ENCODE results near the gene CKS1B.

CKS1B gene

DNA sequence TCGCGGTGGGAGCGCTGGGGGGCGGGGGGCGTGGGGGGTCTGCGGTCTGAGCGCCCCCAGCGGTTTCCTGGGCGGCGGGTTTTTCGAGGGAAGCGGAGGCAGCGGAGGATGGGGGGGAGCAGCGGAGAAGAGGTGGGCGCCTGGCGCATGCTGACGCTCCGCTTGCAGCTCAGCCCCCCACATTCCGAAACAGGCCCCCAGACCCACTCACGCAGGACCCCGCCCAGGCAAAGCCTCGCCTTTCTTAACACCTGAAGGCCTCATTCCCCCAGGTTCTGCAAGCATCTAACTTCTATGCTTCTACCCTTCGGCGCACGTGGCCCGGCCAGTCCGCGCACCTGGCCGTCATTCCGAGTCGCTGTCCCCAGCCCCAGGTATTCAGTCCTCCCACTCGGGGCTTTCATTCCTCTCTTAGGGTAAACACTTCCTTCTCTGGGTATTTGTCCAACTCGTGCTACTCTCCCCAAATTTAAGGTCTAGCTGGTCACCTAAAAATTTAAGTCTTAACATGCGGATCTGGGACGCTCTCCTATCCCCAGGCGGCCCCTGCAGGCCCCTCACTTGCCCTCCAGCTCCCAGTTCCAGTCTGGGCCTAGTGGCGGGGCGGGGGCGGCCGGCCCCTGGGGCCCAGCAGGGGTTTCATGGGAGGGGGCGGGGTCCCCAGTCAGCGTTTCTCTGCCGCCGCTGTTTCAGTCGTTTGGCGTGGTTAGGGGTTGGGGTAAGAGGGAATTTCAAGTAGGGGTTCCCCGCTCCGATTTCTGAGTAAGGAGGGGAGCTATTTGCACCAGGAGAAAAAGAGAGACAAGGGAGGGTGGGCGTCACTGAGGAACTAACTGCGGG lies 25.3 kb downstream of the CKS1B start:
- DNase-seq (ENCODE audit: low read depth, low spot score): no peak
- peak overlapping the region; percentile 98 for H3K27ac ChIP-seq

DNA sequence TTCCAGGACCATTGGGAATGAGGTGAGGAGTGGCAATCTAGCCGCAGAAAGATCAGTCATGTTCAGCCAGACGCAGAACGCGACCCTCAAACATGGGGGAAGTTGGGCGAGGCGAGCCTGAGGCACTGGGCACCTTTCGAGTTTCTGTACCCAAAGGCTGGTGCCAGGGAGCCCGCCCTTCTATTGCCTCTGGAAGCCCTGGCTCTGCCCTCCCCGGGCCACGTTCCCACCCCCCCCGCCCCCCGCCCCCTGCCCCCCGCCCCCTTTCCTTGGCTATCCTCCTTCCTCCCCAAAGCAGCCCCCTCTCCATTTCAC lies 25.9 kb downstream of the CKS1B start:
- DNase-seq (ENCODE audit: low read depth, low spot score): no peak
- H3K27ac ChIP-seq: peak overlapping the region; percentile 98

DNA sequence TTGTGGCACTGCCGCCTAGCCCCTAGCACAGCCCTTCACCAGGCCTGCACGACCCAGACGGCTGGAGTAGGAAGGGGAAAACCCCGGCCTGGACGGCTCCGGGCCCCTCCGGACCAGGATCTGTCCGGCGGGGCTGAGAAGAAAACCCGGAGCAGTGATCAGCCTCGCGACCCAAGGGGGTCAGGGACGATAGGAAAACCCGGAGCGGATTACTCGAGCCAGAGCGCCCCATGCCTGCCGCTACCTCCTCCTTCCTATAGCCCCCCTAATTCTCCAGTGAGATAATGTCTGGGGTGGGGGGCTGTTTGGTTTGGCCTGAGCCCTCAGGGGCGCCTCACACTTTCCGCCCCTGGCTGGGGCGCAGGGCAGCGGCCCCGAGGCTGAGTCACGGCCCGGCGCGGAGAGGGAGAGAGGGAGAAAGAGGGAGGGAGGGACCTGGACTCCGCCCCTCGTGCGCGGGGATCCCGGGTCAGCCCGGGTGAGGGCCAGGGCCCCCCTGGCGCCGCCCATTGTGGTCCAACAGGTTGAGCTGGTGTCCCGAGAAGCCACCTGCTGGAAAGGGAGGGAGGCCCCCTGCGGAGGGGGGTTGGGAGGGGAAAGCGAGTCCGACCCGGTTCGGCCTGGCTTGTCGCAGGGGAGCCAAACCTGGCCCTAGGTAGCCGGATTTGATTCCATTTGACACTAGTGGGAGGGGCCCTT lies 26.4 kb downstream of the CKS1B start:
- H3K27ac ChIP-seq: peak overlapping the region; percentile 98
- peak; percentile 64 for DNase-seq (ENCODE audit: low read depth, low spot score)

- no peak for DNase-seq (ENCODE audit: low read depth, low spot score)
Measured at GRCh38 chr1:155001425-155001674, 26.9 kb downstream of the CKS1B start.

GRCh38 chr1:155001675-155002463 lies 27.4 kb downstream of the CKS1B start:
- DNase-seq (ENCODE audit: low read depth, low spot score): peak; percentile 96
- peak overlapping the region; percentile 98 for H3K27ac ChIP-seq

More at GRCh38 chr1:155001425-155001674, 26.9 kb downstream of the CKS1B start:
- H3K27ac ChIP-seq: peak overlapping the region; percentile 98

DNA sequence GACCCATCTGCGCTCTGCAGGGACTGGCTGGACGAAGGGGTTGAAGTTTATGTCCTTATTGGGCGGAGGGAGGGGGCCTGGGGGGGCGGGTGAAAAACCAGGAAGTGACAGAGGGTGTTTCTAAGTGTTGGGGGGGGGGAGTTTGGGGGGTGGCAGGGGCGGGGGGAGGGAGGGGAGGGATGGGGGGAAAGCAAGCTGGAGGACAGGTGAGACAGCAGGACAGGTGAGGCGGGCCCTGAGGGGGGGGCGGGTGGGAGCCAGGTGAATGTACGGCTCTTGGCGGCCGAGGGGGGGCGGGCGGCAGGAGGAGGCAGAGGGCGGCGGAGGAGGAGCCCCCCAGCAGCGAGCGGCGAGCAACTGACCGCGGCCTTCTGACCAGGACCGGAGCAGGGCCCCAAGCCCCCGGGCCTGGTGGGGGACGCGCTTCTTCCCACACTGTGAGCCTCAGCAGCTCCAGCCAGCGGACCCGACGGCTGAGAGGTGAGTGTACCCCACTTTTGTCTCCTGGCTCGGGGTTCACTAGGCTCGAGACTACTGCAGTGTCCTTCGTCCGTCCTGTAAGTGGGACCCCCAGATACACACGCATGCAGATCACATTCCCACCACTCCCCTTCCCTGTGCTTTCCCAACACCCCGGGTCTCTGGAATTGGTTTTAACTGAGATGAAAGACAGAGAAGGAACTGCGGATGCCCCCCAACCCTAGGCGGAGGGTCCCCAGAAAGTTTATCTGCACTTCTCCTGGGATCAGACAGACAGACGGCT lies 28.2 kb downstream of the CKS1B start, which contains the start of gene ZBTB7B:
ZBTB7B (plus strand) TSS at position 339 of the 763 bp plus-strand sequence. CDS start 11,859 bp downstream, outside the sequence.
- no peak for DNase-seq (ENCODE audit: low read depth, low spot score)
- peak within 1 kb of the TSS; percentile 98 for H3K27ac ChIP-seq

DNA sequence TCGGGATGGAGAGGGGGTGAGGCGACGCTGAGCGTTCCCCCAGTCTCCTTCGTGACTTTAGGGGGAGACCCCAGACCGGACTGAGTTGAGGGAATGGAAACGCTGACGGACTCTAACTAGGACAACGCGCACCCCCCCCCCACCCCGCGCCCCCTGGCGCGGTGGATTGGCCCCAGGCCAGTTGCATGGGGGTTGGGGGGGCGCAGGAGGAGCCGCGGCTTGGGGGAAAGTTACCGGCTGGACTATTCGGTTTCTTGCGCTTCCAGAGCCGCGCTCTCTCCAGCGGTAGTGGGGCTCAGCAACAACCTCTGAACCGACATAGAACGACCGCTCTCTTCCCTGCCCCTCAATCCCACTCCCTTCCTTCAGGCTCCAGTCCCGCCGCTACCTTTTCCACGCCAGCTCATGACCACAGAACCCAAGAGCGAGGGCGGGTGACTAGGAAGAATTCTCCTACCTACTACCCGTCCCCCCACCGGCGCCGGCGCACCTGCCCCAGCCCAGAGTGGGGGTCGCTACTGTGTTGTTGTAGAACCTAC lies 28.8 kb downstream of the CKS1B start:
- H3K27ac ChIP-seq: peak overlapping the region; percentile 98
- DNase-seq (ENCODE audit: low read depth, low spot score): no peak

GRCh38 chr1:155003766-155004351 lies 29.4 kb downstream of the CKS1B start:
- H3K27ac ChIP-seq: peak overlapping the region; percentile 98
- no peak for DNase-seq (ENCODE audit: low read depth, low spot score)

- peak overlapping the region; percentile 98 for H3K27ac ChIP-seq
- no peak for DNase-seq (ENCODE audit: low read depth, low spot score)
Measured at GRCh38 chr1:155004352-155005075, 30.0 kb downstream of the CKS1B start.

DNA sequence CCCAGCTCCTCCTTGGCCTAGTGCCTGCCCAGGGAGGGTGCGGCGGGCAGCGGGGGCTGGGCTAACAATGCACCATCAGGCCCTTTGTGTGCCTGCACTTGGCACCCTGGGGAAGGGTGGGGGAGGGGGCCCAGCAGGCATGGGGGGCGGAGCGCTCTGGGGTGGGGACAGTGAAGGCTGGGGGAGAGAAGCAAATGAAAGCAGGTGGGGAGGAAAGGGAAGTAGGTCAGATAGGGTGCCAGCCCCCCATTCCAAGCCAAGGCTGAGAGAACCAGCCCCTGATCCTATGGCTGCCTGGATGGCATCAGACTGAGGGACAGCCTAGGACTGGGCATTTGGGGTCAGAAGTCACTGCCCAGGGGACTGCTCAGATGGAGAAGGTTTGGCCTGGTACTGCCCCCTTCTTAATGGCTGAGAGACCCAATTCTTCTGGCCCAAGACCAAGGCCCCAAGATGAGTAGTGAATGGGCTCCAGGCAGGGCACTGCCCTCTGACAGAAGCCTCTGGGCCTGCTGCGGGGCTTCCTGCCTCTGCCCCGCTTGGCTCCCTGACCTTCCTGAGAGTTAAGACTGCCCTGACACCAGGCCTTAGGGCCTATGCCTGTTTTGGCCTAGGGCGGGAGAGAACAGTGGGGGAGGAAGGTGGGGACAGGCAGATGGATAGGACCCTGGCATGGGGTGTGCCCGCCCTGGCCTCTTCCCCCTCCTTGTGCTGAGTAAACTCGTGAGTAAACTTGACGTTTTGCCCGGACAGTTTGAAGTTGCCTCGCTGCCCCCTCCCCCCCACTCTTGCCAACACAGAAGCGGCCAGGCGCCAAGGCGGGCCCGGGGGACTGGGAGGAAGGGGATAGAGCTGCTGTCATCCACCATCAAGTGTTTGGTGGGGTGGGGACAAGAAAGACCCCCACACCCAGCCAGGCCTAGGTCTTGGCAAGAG lies 30.9 kb downstream of the CKS1B start:
- no peak for DNase-seq (ENCODE audit: low read depth, low spot score)
- peak overlapping the region; percentile 98 for H3K27ac ChIP-seq

DNA sequence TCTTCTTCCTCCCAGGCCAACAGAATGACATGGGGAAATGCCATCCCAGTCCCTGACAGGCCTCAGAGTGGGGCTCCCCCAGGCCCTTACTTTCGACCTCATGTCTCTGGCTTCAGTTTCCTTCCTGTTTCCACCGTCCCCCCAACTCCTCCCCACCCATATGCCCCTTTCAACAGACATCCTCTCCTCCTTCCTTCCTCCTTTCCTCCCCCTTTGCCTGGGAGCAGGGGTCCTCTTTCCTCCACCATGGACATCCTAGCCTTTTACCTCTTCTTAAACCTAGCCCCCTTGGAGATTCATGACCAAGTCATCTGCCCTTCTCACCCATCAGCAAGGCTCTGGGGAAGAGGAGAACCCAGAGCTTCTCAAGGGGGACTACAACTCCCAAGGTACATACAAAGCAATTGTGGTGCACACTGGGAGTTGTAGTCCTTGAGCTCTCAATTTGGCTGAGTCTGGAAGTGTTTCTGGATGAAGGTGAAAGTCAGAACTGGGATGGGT lies 32.2 kb downstream of the CKS1B start:
- peak overlapping the region; percentile 98 for H3K27ac ChIP-seq
- DNase-seq (ENCODE audit: low read depth, low spot score): no peak

DNA sequence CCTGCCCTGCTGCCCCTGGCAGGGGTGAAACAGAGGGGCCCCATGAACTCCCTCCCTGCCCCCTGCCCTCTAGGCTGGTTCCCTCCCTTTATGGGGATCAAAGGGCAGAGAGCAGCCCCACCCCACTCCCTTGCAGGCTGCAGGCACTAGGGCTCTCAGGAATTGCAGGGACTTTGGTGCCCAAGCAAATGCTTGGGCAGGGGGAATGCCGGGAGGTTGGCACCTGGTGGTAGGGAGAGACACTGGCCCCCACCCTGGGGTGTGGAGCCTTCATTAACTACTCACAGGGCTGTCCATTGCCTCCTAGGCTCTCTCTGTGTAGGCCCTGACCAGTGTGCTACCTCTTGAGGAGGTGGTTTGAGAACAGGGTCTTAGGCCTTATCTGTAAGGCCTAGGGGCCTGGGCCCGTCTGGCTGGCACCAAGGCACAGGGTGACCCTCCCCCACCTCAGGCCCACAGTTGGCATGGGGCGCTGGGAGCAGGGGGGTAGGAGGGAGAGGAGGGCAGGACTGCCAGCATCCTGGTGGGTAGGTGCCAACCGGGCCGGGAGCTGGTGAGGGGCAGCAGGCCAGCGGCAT lies 32.9 kb downstream of the CKS1B start:
- no peak for DNase-seq (ENCODE audit: low read depth, low spot score)
- H3K27ac ChIP-seq: peak overlapping the region; percentile 98

- DNase-seq (ENCODE audit: low read depth, low spot score): no peak
Measured at GRCh38 chr1:155008015-155008941, 33.8 kb downstream of the CKS1B start.

DNA sequence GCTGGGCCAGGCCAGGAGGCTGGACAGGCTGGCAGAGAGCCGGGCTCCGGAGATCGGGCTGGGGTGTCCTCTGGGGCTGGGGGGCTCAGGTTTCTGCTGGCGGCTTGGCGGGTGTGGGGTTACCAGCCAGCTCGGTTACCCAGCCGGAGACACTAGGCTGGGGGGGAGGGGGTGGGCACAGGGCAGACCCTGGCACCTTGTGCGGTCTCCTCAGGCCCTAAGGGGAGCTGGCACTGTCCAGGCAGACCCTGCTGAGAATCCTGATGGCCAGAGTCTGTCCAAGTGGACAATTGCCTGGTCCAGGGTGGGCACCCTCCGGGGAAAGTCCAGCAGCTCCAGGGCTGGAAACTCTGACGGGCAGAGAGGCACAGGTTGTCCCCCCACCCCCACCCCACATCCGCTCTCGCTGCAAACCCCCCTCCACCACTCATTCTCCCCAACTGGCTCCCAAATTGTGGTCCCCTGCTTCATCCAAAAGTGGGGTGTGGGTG lies 34.8 kb downstream of the CKS1B start:
- peak overlapping the region; percentile 98 for H3K27ac ChIP-seq
- DNase-seq (ENCODE audit: low read depth, low spot score): no peak

More at GRCh38 chr1:155008015-155008941, 33.8 kb downstream of the CKS1B start:
- H3K27ac ChIP-seq: peak overlapping the region; percentile 98

DNA sequence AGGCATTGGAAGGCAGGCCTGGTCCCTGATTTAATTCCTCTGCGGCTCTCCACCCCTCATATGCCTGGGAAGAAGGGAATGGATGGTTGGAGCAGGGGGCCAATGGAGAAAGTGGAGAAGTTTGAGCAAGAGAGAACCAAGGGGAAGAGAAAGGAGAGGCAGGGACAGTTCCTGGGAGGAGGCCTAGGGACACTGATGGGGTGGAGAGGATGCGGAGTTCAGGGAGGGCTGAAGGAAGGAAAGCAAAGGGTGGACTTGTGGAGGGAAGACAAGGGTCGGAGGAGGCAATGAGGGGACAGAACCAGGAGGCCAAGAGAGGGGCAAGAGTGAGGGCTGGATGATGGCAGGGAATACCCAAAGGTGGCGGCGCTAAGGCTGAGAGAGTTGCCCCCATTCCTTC lies 35.3 kb downstream of the CKS1B start:
- peak overlapping the region; percentile 98 for H3K27ac ChIP-seq
- no peak for DNase-seq (ENCODE audit: low read depth, low spot score)
